GM19239 (cell line): ENCODE data around the gene MICAL1.

Experiments used
- DNase-seq: peaks from one replicate; pipeline ENCODE4 v3.0.0; 2011; ENCODE audit warnings: low spot score; ENCODE audit not compliant: insufficient read length
- FAIRE-seq: peaks from 2 replicates; lab custom pipeline; 2011; peaks lifted over from hg19 to GRCh38; lab: Jason Lieb, UNC

The MICAL1 gene

GRCh38 chr6:109442393-109442924 lies 13.1 kb downstream of the MICAL1 start:
- FAIRE-seq = no peak
- no peak for DNase-seq

- DNase-seq = no peak
- FAIRE-seq = peak; percentile 42
These were observed 14.3 kb downstream of the MICAL1 start for GRCh38 chr6:109441069-109441816.

- DNase-seq (peak; percentile 90), FAIRE-seq (no peak)
These were observed 15.1 kb downstream of the MICAL1 start, which contains the start of the genes PPIL6 and SMPD2 for GRCh38 chr6:109440331-109441068. Gene PPIL6, minus strand, starts transcription at chr6:109440628. Its CDS starts 38 bp downstream, at chr6:109440590. Gene SMPD2, plus strand, starts transcription at chr6:109440724. Its CDS starts 398 bp downstream, at chr6:109441122.

- FAIRE-seq = no peak
- DNase-seq = no peak
These were observed 19.5 kb downstream of the MICAL1 start for GRCh38 chr6:109436041-109436440.

GRCh38 chr6:109434456-109434855 lies 21.1 kb downstream of the MICAL1 start:
- FAIRE-seq = no peak
- no peak for DNase-seq

GRCh38 chr6:109429496-109429895 lies 26.1 kb downstream of the MICAL1 start:
- DNase-seq = no peak
- no peak for FAIRE-seq

- FAIRE-seq (no peak), DNase-seq (no peak)
These were observed 26.6 kb downstream of the MICAL1 start for GRCh38 chr6:109428889-109429477.

- FAIRE-seq = no peak
- no peak for DNase-seq
These were observed 30.6 kb downstream of the MICAL1 start for GRCh38 chr6:109424946-109425345.

GRCh38 chr6:109421184-109421583 lies 34.4 kb downstream of the MICAL1 start:
- FAIRE-seq = no peak

GRCh38 chr6:109420751-109421150 lies 34.8 kb downstream of the MICAL1 start:
- FAIRE-seq (no peak), DNase-seq (no peak)

More at GRCh38 chr6:109421184-109421583, 34.4 kb downstream of the MICAL1 start:
- DNase-seq = no peak

- DNase-seq (no peak), FAIRE-seq (no peak)
These were observed 37.9 kb downstream of the MICAL1 start for GRCh38 chr6:109417646-109418045.

- FAIRE-seq (no peak), DNase-seq (no peak)
These were observed 44.5 kb downstream of the MICAL1 start for GRCh38 chr6:109411034-109411433.

- DNase-seq = no peak
- no peak for FAIRE-seq
These were observed 49.4 kb downstream of the MICAL1 start for GRCh38 chr6:109406196-109406595.

- DNase-seq (no peak), FAIRE-seq (no peak)
These were observed 58.6 kb downstream of the MICAL1 start for GRCh38 chr6:109397020-109397419.

GRCh38 chr6:109396046-109396718 lies 59.4 kb downstream of the MICAL1 start:
- no peak for FAIRE-seq

More at GRCh38 chr6:109396046-109396718, 59.4 kb downstream of the MICAL1 start:
- DNase-seq = no peak
